Neural crest cell (in vitro differentiated cells): ENCODE data around the gene USP40. TPM values are rescaled to one million over a fixed set of nuclear protein-coding genes. Genes with fewer than 3 reads are reported as not detected.

Experiments
- DNase-seq: peaks from one replicate; pipeline ENCODE4 v3.0.0; 2021; ENCODE audit warnings: low read depth, mixed read lengths, low spot score
- H3K27ac Mint-ChIP-seq: one replicate; pipeline ENCODE4 v1.8.0; 2021; ENCODE audit warnings: mild to moderate bottlenecking, mixed read lengths; ENCODE audit not compliant: unreplicated experiment
- H3K27me3 Mint-ChIP-seq: 2 replicates; pipeline ENCODE4 v1.8.0; 2021; ENCODE audit warnings: low read depth, mild to moderate bottlenecking, mixed read lengths
- H3K36me3 Mint-ChIP-seq: 2 replicates; pipeline ENCODE4 v1.8.0; 2021; ENCODE audit warnings: low read depth, mild to moderate bottlenecking, mixed read lengths
- H3K4me1 Mint-ChIP-seq: 2 replicates; pipeline ENCODE4 v1.8.0; 2021; ENCODE audit warnings: mixed read lengths
- H3K4me3 Mint-ChIP-seq: one replicate; pipeline ENCODE4 v1.8.0; 2021; ENCODE audit warnings: mild to moderate bottlenecking, mixed read lengths
- H3K9me3 Mint-ChIP-seq: 2 replicates; pipeline ENCODE4 v1.8.0; 2021; ENCODE audit warnings: mixed read lengths
- total RNA-seq: library from RNA; stranded (reverse); gene quantifications from 2 replicates; pipeline ENCODE4 v1.2.1, GENCODE V29; 2021
- TF ChIP-seq, protein P1 (sequence below): fragments of 200-600 bp; sonication (generic); conservative IDR thresholded peaks from 2 replicates; pipeline ENCODE4 v1.5.0; 2021; ENCODE audit warnings: antibody characterized with exemption, mild to moderate bottlenecking

Gene USP40
- total RNA-seq, 1 donor from 2014 or later: 25.3 TPM

DNA sequence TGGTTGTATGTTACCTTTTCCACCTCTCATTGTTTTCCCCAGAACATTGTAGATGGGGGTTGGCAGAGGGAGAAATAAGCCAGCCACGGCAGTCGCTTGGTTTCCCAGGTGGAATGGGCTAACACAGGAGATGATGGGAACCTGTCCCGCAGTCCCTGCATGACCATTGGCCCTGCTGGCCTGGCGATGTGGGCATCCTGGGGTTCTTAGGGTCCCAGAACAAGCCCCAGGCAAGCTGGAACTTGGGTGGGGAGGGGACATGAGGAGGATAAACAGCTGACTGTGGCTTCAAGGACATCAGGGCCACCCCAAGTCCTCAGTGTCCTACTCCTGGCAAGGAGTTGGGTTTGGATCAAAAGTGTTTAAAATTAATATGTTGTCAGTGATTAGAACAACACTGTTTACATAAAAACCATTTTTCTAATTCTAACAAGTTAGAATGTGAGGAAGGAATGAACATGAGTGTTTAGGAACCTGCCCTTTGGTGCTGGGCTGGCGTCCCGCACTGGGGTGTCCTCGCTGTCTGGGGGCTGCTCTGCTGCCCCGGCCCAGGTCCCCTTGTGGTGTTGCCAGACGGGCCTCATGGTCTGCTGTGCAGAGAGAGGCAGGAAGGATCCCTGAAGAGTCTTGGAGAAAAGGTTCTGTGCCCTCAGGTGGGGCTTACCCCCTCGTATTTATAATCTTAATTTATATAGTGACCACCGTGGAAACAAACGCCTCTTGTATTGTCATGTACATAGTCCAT is 95.1 kb downstream of the USP40 start:
- DNase-seq: no peak
- Mint-ChIP-seq H3K27ac (no peak overlapping the region), H3K4me1 (no peaks in the 10 kb centered on the region), H3K9me3 (no peaks in the 10 kb centered on the region), H3K4me3 (no peak overlapping the region), H3K27me3 (no peaks in the 10 kb centered on the region), H3K36me3 (peaks cover 8% of the 10 kb centered on the region)
- TF ChIP-seq, protein P1, sequence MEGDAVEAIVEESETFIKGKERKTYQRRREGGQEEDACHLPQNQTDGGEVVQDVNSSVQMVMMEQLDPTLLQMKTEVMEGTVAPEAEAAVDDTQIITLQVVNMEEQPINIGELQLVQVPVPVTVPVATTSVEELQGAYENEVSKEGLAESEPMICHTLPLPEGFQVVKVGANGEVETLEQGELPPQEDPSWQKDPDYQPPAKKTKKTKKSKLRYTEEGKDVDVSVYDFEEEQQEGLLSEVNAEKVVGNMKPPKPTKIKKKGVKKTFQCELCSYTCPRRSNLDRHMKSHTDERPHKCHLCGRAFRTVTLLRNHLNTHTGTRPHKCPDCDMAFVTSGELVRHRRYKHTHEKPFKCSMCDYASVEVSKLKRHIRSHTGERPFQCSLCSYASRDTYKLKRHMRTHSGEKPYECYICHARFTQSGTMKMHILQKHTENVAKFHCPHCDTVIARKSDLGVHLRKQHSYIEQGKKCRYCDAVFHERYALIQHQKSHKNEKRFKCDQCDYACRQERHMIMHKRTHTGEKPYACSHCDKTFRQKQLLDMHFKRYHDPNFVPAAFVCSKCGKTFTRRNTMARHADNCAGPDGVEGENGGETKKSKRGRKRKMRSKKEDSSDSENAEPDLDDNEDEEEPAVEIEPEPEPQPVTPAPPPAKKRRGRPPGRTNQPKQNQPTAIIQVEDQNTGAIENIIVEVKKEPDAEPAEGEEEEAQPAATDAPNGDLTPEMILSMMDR: no peak

DNA sequence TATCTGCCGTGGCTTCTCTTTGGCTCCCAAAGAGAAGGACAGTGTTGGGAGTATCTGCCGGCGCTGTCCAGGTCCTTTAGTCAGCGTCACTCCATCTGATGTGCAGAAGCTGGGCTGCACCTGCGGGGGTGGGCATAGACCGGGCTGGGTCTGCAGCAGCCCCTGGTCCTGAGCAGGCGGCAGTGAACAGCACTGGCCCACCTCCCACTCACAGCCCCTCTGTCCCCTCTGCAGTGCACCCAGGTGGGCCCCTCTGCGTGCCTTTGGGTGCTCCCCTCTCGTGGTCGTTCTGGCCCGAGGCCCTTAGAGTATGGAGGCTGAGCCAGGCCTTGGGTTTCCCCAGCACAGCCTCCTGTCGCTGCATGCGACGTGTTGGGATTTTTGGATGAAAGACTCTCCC is 95.7 kb downstream of the USP40 start:
- TF ChIP-seq, protein P1: no peak
- no peak for DNase-seq
- Mint-ChIP-seq H3K4me3 (no peak overlapping the region), H3K9me3 (no peaks in the 10 kb centered on the region), H3K36me3 (peaks cover 8% of the 10 kb centered on the region), H3K4me1 (no peaks in the 10 kb centered on the region), H3K27ac (no peak overlapping the region), H3K27me3 (no peaks in the 10 kb centered on the region)

DNA sequence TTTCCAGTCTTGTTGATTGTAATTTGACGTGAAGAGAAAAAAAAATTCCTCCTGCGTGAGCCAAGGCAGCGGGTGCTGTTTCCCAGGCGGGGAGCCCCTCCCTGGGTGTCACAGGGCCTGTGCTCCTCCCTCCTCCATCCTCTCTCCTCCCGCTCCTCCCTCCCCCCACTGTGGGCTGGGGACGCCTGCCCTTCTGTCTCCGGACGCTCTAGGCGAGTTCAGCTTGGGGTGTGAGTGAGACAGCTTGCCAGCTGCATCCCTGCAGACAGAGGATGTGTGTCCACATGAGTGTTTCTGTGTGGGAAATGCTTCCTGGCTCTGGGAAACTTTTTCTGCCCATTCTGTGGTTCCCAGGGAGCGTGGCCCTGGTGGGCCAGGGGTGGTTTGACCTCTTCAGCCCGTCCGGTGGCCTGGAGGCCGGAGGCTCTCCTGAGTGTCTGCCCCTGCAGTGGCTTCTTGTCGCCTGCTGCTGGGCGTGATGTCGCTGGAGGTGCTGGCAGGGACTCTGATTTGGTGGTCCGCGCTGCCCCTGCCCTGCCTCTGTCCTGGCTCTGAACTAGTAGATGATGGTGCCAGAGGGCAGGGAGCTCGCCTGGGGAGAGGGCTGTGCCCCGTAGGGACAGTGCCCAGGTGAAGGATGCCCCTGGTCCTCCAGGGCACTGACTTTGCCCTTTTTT is 96.4 kb downstream of the USP40 start:
- Mint-ChIP-seq H3K27ac (peak overlapping the region; percentile 68), H3K4me1 (no peaks in the 10 kb centered on the region), H3K27me3 (no peaks in the 10 kb centered on the region), H3K36me3 (peaks cover 8% of the 10 kb centered on the region), H3K4me3 (no peak overlapping the region), H3K9me3 (no peaks in the 10 kb centered on the region)
- DNase-seq: no peak
- TF ChIP-seq, protein P1: no peak

DNA sequence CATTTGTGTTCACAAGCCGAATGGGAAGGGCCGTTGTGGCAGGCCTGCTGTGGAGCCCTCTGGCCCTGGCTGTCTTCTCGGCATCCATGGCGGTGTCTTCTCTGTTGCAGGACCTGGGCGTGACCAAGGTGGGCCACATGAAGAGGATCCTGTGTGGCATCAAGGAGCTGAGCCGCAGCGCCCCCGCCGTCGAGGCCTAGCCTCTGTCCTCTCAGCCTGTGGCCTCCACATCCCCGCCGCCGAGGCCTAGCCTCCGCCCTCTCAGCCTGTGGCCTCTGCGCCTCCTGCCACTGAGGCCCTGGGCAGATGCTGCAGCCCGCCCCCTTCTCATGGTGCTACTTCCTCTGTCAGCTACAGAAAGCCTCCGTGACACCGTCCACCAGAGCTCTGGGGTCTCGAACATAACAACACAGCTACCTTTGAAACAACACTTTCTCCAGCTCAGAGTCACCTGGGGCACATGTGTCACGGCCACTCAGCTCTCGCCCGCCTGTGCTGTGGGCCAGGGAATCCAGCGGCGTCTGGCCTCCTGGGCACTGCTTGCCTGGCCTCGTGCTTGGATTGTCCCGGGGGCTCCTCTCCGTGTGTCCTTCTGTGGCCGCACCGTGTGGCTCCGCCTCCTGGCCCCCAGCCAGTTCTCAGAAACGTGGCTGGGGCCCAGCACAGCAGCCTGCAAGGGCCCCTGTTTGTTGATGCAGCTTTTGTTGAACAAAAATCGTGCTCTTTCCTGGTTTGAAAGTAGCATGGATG is 97.1 kb downstream of the USP40 start:
- Mint-ChIP-seq H3K9me3 (no peaks in the 10 kb centered on the region), H3K27me3 (no peaks in the 10 kb centered on the region), H3K4me1 (no peaks in the 10 kb centered on the region), H3K36me3 (peaks cover 8% of the 10 kb centered on the region), H3K4me3 (no peak overlapping the region), H3K27ac (peak overlapping the region; percentile 43)
- no peak for DNase-seq
- TF ChIP-seq, protein P1: no peak

DNA sequence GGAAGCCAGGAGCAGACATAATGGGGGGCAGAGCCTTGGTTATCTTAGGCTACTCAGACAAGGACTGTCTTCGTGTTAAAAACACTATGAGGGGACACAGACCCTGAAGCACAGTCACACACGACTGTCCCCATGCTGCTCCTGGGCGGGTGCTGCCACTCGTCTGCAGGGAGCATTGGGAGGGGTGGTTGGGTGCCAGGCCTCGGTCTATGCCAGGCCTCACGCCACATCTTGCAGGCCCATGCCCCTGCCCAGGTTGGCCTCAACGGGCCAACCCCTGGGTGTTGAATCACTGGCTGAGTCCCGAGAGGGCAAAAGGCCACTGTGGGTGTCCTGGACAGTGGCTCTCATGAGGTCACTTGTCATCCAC is 97.9 kb downstream of the USP40 start:
- H3K4me1 Mint-ChIP-seq: no peaks in the 10 kb centered on the region
- TF ChIP-seq, protein P1: no peak
- peak overlapping the region; percentile 89 for H3K27ac Mint-ChIP-seq
- no peaks in the 10 kb centered on the region for H3K27me3 Mint-ChIP-seq
- H3K36me3 Mint-ChIP-seq: peaks cover 9% of the 10 kb centered on the region
- no peaks in the 10 kb centered on the region for H3K9me3 Mint-ChIP-seq
- no peak overlapping the region for H3K4me3 Mint-ChIP-seq
- DNase-seq: no peak
